ENCODE results near the gene SPRED1. TPM values are rescaled to one million over a fixed set of nuclear protein-coding genes. Genes with fewer than 3 reads are reported as not detected.

The SPRED1 gene
- total RNA-seq, 2 experiments from 2014 or later = 0.03 to 0.05 TPM

GRCh38 chr15:38211811-38212210 is 40.8 kb upstream of the SPRED1 start:
- H3K9me3 ChIP-seq (ENCODE audit: control insufficient read depth in 1 of 2, insufficient read depth in 1 of 2, low read length in 2 of 2) = no peaks in the 10 kb centered on the region
- intact Hi-C loops (cut with DNase I, micrococcal nuclease) = no loop called here
- H3K4me1 Mint-ChIP-seq (ENCODE audit: low read depth) = no peaks in the 10 kb centered on the region

GRCh38 chr15:38212729-38213351 is 39.8 kb upstream of the SPRED1 start:
- no peaks in the 10 kb centered on the region for H3K36me3 Mint-ChIP-seq (ENCODE audit: low read depth)
- DNase-seq = no peak
- H3K27me3 Mint-ChIP-seq = peaks cover 33% of the 10 kb centered on the region
- peaks cover 2% of the 10 kb centered on the region for H3K4me1 ChIP-seq (ENCODE audit: insufficient read depth, low read length)
- intact Hi-C loops (cut with DNase I, micrococcal nuclease) = no loop called here
- no peak overlapping the region for H3K4me3 Mint-ChIP-seq
- peaks cover 7% of the 10 kb centered on the region for H3K4me1 Mint-ChIP-seq (ENCODE audit: low read depth)
- CTCF ChIA-PET = no interaction called here
- POLR2A ChIA-PET = no interaction called here
- no peaks in the 10 kb centered on the region for H3K9me3 ChIP-seq (ENCODE audit: control insufficient read depth in 1 of 2, insufficient read depth in 1 of 2, low read length in 2 of 2)
- no peaks in the 10 kb centered on the region for H3K9me3 Mint-ChIP-seq
- ATAC-seq (ENCODE audit: poor library complexity) = no peak
- H3K4me3 ChIP-seq (ENCODE audit: low read length) = no peak overlapping the region
- H3K27ac Mint-ChIP-seq = no peak overlapping the region
- no peak overlapping the region for H3K27ac ChIP-seq (ENCODE audit: low read depth in 1 of 2, low read length in 2 of 2)
- peaks cover 0 to 6% of the 10 kb centered on the region in 2 experiments for H3K27me3 ChIP-seq (ENCODE audit: control insufficient read depth in 1 of 2, insufficient read depth in 2 of 2, low read length in 2 of 2)
- no peak for TF ChIP-seq CTCF (IDR thresholded peaks at IDR 0.05)
- no peaks in the 10 kb centered on the region for H3K36me3 ChIP-seq (ENCODE audit: insufficient read depth, low read length)

More at GRCh38 chr15:38211811-38212210, 40.8 kb upstream of the SPRED1 start:
- DNase-seq (no peak), ATAC-seq (ENCODE audit: poor library complexity) (no peak)
- H3K4me3 ChIP-seq (ENCODE audit: low read length) = no peak overlapping the region
- POLR2A ChIA-PET = no interaction called here
- H3K27ac ChIP-seq (ENCODE audit: low read depth in 1 of 2, low read length in 2 of 2) = no peak overlapping the region
- H3K4me1 ChIP-seq (ENCODE audit: insufficient read depth, low read length) = no peaks in the 10 kb centered on the region
- H3K27me3 ChIP-seq (ENCODE audit: control insufficient read depth in 1 of 2, insufficient read depth in 2 of 2, low read length in 2 of 2) = peaks cover 0 to 4% of the 10 kb centered on the region in 2 experiments
- H3K27ac Mint-ChIP-seq = no peak overlapping the region
- CTCF ChIA-PET = no interaction called here
- TF ChIP-seq CTCF (IDR thresholded peaks at IDR 0.05) = no peak
- H3K27me3 Mint-ChIP-seq = peaks cover 37% of the 10 kb centered on the region
- no peaks in the 10 kb centered on the region for H3K36me3 Mint-ChIP-seq (ENCODE audit: low read depth)
- H3K36me3 ChIP-seq (ENCODE audit: insufficient read depth, low read length) = no peaks in the 10 kb centered on the region
- no peaks in the 10 kb centered on the region for H3K9me3 Mint-ChIP-seq
- no peak overlapping the region for H3K4me3 Mint-ChIP-seq

- no peak overlapping the region for H3K27ac Mint-ChIP-seq
- ATAC-seq (ENCODE audit: poor library complexity) = no peak
- CTCF ChIA-PET = no interaction called here
- no peak for DNase-seq
- H3K4me1 ChIP-seq (ENCODE audit: insufficient read depth, low read length) = peaks cover 2% of the 10 kb centered on the region
- intact Hi-C loops (cut with DNase I, micrococcal nuclease) = no loop called here
- no peaks in the 10 kb centered on the region for H3K36me3 ChIP-seq (ENCODE audit: insufficient read depth, low read length)
- no peak for TF ChIP-seq CTCF (IDR thresholded peaks at IDR 0.05)
- H3K27me3 Mint-ChIP-seq = peaks cover 29% of the 10 kb centered on the region
- H3K9me3 ChIP-seq (ENCODE audit: control insufficient read depth in 1 of 2, insufficient read depth in 1 of 2, low read length in 2 of 2) = no peaks in the 10 kb centered on the region
- peaks cover 0 to 10% of the 10 kb centered on the region in 2 experiments for H3K27me3 ChIP-seq (ENCODE audit: control insufficient read depth in 1 of 2, insufficient read depth in 2 of 2, low read length in 2 of 2)
- peaks cover 7% of the 10 kb centered on the region for H3K4me1 Mint-ChIP-seq (ENCODE audit: low read depth)
- POLR2A ChIA-PET = no interaction called here
- no peaks in the 10 kb centered on the region for H3K36me3 Mint-ChIP-seq (ENCODE audit: low read depth)
- no peak overlapping the region for H3K27ac ChIP-seq (ENCODE audit: low read depth in 1 of 2, low read length in 2 of 2)
- no peaks in the 10 kb centered on the region for H3K9me3 Mint-ChIP-seq
- no peak overlapping the region for H3K4me3 Mint-ChIP-seq
- H3K4me3 ChIP-seq (ENCODE audit: low read length) = no peak overlapping the region
These were observed 39.3 kb upstream of the SPRED1 start for GRCh38 chr15:38213356-38213755.

All from CD4-positive, alpha-beta T cell (primary cell).